HEK293 (cell line): ENCODE measurements around the gene KSR1.

ENCODE experiments used
- CTCF ChIA-PET: fragments of 350-600 bp; formaldehyde crosslinking; extraction: SDS; loops from one replicate; lab custom pipeline; 2021; ENCODE audit warnings: antibody characterized with exemption; lab: Yijun Ruan, JAX
- POLR2A ChIA-PET: fragments of 300-600 bp; formaldehyde crosslinking; extraction: SDS; loops from one replicate; lab custom pipeline; 2020; ENCODE audit warnings: antibody characterized with exemption, inconsistent platforms; lab: Yijun Ruan, JAX
- H3K27ac ChIP-seq: fragments of 200-500 bp; sonication (Bioruptor generic); 2 replicates; pipeline ENCODE4 v1.5.1; 2014; ENCODE audit warnings: low read depth, low read length, control low read depth, inconsistent platforms; ENCODE audit errors: extremely low read depth
- H3K36me3 ChIP-seq, 2 experiments: fragments of 200-500 bp in 1 of 2; sonication (Bioruptor generic) in 1 of 2; 1 replicate in 1 of 2; 2 replicates in 1 of 2; pipeline ENCODE4 v1.5.1; 2014 to 2017; ENCODE audit warnings: inconsistent platforms in 2 of 2, low read length in 2 of 2; ENCODE audit not compliant: control insufficient read depth in 2 of 2, insufficient read depth in 1 of 2
- H3K4me1 ChIP-seq: fragments of 200-500 bp; sonication (Bioruptor generic); 2 replicates; pipeline ENCODE4 v1.5.1; 2014; ENCODE audit warnings: mild to moderate bottlenecking, low read length, inconsistent platforms; ENCODE audit not compliant: control insufficient read depth, insufficient read depth
- H3K4me3 ChIP-seq: 2 replicates; pipeline ENCODE4 v1.5.1; 2011; ENCODE audit warnings: low read depth, mild to moderate bottlenecking, control low read depth, low read length, moderate library complexity
- H3K9me3 ChIP-seq: fragments of 200-500 bp; sonication (Bioruptor generic); 2 replicates; pipeline ENCODE4 v1.5.1; 2014; ENCODE audit warnings: low read depth, low read length, inconsistent platforms; ENCODE audit not compliant: control insufficient read depth, insufficient read depth
- GLI4 ChIP-seq: fragments of 450-650 bp; formaldehyde crosslinking; IDR thresholded peaks from 2 replicates; pipeline ENCODE4 v1.5.1; 2016; ENCODE audit warnings: missing biosample characterization, missing genetic modification characterization
- HOXD13 ChIP-seq: sonication (generic); formaldehyde crosslinking; IDR thresholded peaks from 2 replicates; pipeline ENCODE4 v1.8.0; 2022; ENCODE audit warnings: missing genetic modification reagents, borderline replicate concordance
- KLF17 ChIP-seq: fragments of 450-650 bp; formaldehyde crosslinking; IDR thresholded peaks from 2 replicates; pipeline ENCODE4 v1.5.1; 2016; ENCODE audit warnings: missing biosample characterization, missing genetic modification characterization
- KLF7 ChIP-seq: fragments of 450-650 bp; formaldehyde crosslinking; IDR thresholded peaks from 2 replicates; pipeline ENCODE4 v1.5.1; 2016; ENCODE audit warnings: missing biosample characterization, missing genetic modification characterization, borderline replicate concordance
- KLF8 ChIP-seq: fragments of 450-650 bp; formaldehyde crosslinking; IDR thresholded peaks from 2 replicates; pipeline ENCODE4 v1.5.1; 2016; ENCODE audit warnings: missing biosample characterization, missing genetic modification characterization
- PRDM6 ChIP-seq: fragments of 450-650 bp; formaldehyde crosslinking; IDR thresholded peaks from 2 replicates; pipeline ENCODE4 v1.5.1; 2017; ENCODE audit warnings: missing biosample characterization, missing genetic modification characterization
- REPIN1 ChIP-seq: fragments of 450-650 bp; formaldehyde crosslinking; IDR thresholded peaks from 2 replicates; pipeline ENCODE4 v1.5.1; 2017; ENCODE audit warnings: missing biosample characterization, missing genetic modification characterization, low read depth
- SETDB1 ChIP-seq: IDR thresholded peaks from one replicate; pipeline ENCODE4 v1.6.1; 2017; ENCODE audit warnings: mild to moderate bottlenecking, low read length, moderate library complexity, mixed read lengths; ENCODE audit not compliant: insufficient read length
- SP2 ChIP-seq: fragments of 450-650 bp; formaldehyde crosslinking; IDR thresholded peaks from 2 replicates; pipeline ENCODE4 v1.5.1; 2016; ENCODE audit warnings: missing biosample characterization, missing genetic modification characterization
- ZBTB7A ChIP-seq: fragments of 450-650 bp; formaldehyde crosslinking; IDR thresholded peaks from 2 replicates; pipeline ENCODE4 v1.5.1; 2016; ENCODE audit warnings: low read depth, missing biosample characterization, missing genetic modification characterization
- ZNF132 ChIP-seq: fragments of 450-650 bp; formaldehyde crosslinking; IDR thresholded peaks from 2 replicates; pipeline ENCODE4 v1.5.1; 2017; ENCODE audit warnings: missing biosample characterization, missing genetic modification characterization, borderline replicate concordance
- ZNF169 ChIP-seq: fragments of 450-650 bp; formaldehyde crosslinking; IDR thresholded peaks from 2 replicates; pipeline ENCODE4 v1.5.1; 2016; ENCODE audit warnings: missing biosample characterization, missing genetic modification characterization
- ZNF174 ChIP-seq: fragments of 450-650 bp; formaldehyde crosslinking; IDR thresholded peaks from 2 replicates; pipeline ENCODE4 v1.5.0; 2017; ENCODE audit warnings: missing biosample characterization, mild to moderate bottlenecking, missing genetic modification characterization
- ZNF214 ChIP-seq: fragments of 450-650 bp; formaldehyde crosslinking; IDR thresholded peaks from 2 replicates; pipeline ENCODE4 v1.5.1; 2017; ENCODE audit warnings: missing biosample characterization, mild to moderate bottlenecking, missing genetic modification characterization, borderline replicate concordance
- ZNF223 ChIP-seq: fragments of 450-650 bp; formaldehyde crosslinking; IDR thresholded peaks from 2 replicates; pipeline ENCODE4 v1.5.1; 2016; ENCODE audit warnings: missing biosample characterization, missing genetic modification characterization
- ZNF24 ChIP-seq: fragments of 450-650 bp; formaldehyde crosslinking; IDR thresholded peaks from 2 replicates; pipeline ENCODE4 v1.5.1; 2016; ENCODE audit warnings: missing biosample characterization, missing genetic modification characterization
- ZNF366 ChIP-seq: fragments of 450-650 bp; formaldehyde crosslinking; conservative IDR thresholded peaks from 2 replicates; pipeline ENCODE4 v1.5.1; 2016; ENCODE audit warnings: missing biosample characterization, missing genetic modification characterization
- ZNF404 ChIP-seq: fragments of 450-650 bp; formaldehyde crosslinking; IDR thresholded peaks from 2 replicates; pipeline ENCODE4 v1.5.1; 2017; ENCODE audit warnings: missing biosample characterization, missing genetic modification characterization
- ZNF416 ChIP-seq: fragments of 450-650 bp; formaldehyde crosslinking; IDR thresholded peaks from 2 replicates; pipeline ENCODE4 v1.5.1; 2016; ENCODE audit warnings: missing biosample characterization, missing genetic modification characterization
- ZNF426 ChIP-seq: fragments of 450-650 bp; formaldehyde crosslinking; IDR thresholded peaks from 2 replicates; pipeline ENCODE4 v1.5.1; 2017; ENCODE audit warnings: missing biosample characterization, missing genetic modification characterization, mild to moderate bottlenecking, inconsistent platforms, moderate library complexity
- ZNF48 ChIP-seq: fragments of 450-650 bp; formaldehyde crosslinking; IDR thresholded peaks from 2 replicates; pipeline ENCODE4 v1.5.1; 2016; ENCODE audit warnings: missing biosample characterization, missing genetic modification characterization
- ZNF529 ChIP-seq: fragments of 450-650 bp; formaldehyde crosslinking; IDR thresholded peaks from 2 replicates; pipeline ENCODE4 v1.5.1; 2017; ENCODE audit warnings: missing genetic modification characterization, missing biosample characterization; ENCODE audit not compliant: insufficient replicate concordance
- ZNF558 ChIP-seq: fragments of 450-650 bp; formaldehyde crosslinking; IDR thresholded peaks from 2 replicates; pipeline ENCODE4 v1.5.1; 2016; ENCODE audit warnings: missing biosample characterization, missing genetic modification characterization
- ZNF561 ChIP-seq: fragments of 450-650 bp; IDR thresholded peaks from 2 replicates; pipeline ENCODE4 v1.5.1; 2018; ENCODE audit warnings: missing biosample characterization, missing genetic modification characterization, borderline replicate concordance
- ZNF571 ChIP-seq: fragments of 450-650 bp; formaldehyde crosslinking; IDR thresholded peaks from 2 replicates; pipeline ENCODE4 v1.5.0; 2017; ENCODE audit warnings: missing biosample characterization, missing genetic modification characterization
- ZNF610 ChIP-seq: fragments of 450-650 bp; formaldehyde crosslinking; IDR thresholded peaks from 2 replicates; pipeline ENCODE4 v1.5.1; 2016; ENCODE audit warnings: missing biosample characterization, missing genetic modification characterization, borderline replicate concordance
- ZNF792 ChIP-seq: fragments of 450-650 bp; formaldehyde crosslinking; IDR thresholded peaks from 2 replicates; pipeline ENCODE4 v1.5.1; 2016; ENCODE audit warnings: missing biosample characterization, missing genetic modification characterization
- TF ChIP-seq, protein P1 (sequence below): fragments of 450-650 bp; formaldehyde crosslinking; IDR thresholded peaks from 2 replicates; pipeline ENCODE4 v1.5.1; 2016; ENCODE audit warnings: missing biosample characterization, missing genetic modification characterization
- TF ChIP-seq, protein P2 (sequence below): fragments of 450-650 bp; formaldehyde crosslinking; IDR thresholded peaks from 2 replicates; pipeline ENCODE4 v1.5.1; 2016; ENCODE audit warnings: missing biosample characterization, missing genetic modification characterization

KSR1 gene

GRCh38 chr17:27649929-27650328, 193.7 kb downstream of the KSR1 start:
- CTCF ChIA-PET: interaction anchor here (0.7 to 11.6 kb wide), 15 partner anchors 9 to 418 kb away, joined by 3 to 278 read pairs (median 6); no protein-coding TSS in a partner anchor
- Histone ChIP-seq H3K9me3 (no peaks in the 10 kb centered on the region), H3K27ac (no peak overlapping the region), H3K4me1 (no peaks in the 10 kb centered on the region), H3K36me3 (no peaks in the 10 kb centered on the region), H3K4me3 (no peak overlapping the region)
- TF ChIP-seq ZNF416 (tag by site-specific recombination): no peak
- TF ChIP-seq ZNF610 (tag by site-specific recombination): no peak
- no peak for TF ChIP-seq HOXD13 (CRISPR knock-in tag)
- no peak for TF ChIP-seq ZNF426 (tag by site-specific recombination)
- no peak for TF ChIP-seq SETDB1
- no peak for TF ChIP-seq GLI4 (tag by site-specific recombination)
- no peak for TF ChIP-seq ZNF169 (tag by site-specific recombination)
- TF ChIP-seq KLF17: no peak
- no peak for TF ChIP-seq ZBTB7A
- TF ChIP-seq ZNF223 (tag by site-specific recombination): no peak
- POLR2A ChIA-PET: no interaction called here

DNA sequence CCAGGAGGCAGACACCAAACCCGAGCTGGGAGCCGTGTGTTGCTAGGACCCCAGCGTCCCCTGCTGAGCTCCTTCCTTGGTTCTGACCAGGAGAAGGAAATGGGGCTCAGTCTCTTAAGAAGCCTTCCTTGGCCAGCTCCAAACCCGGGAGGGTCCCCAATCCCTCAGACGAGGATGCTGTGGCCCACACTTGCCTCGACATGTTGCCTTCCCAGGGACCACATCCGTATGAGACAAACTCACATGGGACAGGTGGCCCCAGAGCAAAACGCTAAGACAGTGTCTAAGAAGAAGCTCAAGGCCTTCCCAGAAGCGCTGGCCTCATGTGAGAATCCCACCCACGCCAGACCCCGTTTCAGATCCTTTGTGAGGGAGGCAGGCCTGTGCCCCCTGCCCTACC, 194.6 kb downstream of the KSR1 start:
- Histone ChIP-seq H3K27ac (no peak overlapping the region), H3K4me3 (no peak overlapping the region), H3K9me3 (no peaks in the 10 kb centered on the region), H3K36me3 (no peaks in the 10 kb centered on the region), H3K4me1 (no peaks in the 10 kb centered on the region)
- ChIA-PET CTCF (interaction anchor here (0.6 to 11.6 kb wide), 36 partner anchors 9 to 471 kb away, joined by 3 to 278 read pairs (median 4); no protein-coding TSS in a partner anchor), POLR2A (no interaction called here)
- TF ChIP-seq ZNF214 (tag by site-specific recombination) (no peak), ZNF132 (tag by site-specific recombination) (no peak), ZNF529 (tag by site-specific recombination) (no peak), SP2 (no peak), ZNF404 (tag by site-specific recombination) (no peak), PRDM6 (tag by site-specific recombination) (no peak), ZNF561 (tag by site-specific recombination) (no peak), REPIN1 (tag by site-specific recombination) (no peak), ZNF792 (no peak), KLF8 (tag by site-specific recombination) (no peak), ZNF558 (tag by site-specific recombination) (no peak), ZNF24 (tag by site-specific recombination) (no peak), ZNF48 (tag by site-specific recombination) (no peak), ZNF366 (no peak), ZNF174 (tag by site-specific recombination) (no peak), ZNF571 (tag by site-specific recombination) (no peak), KLF7 (no peak)
- TF ChIP-seq, protein P1, sequence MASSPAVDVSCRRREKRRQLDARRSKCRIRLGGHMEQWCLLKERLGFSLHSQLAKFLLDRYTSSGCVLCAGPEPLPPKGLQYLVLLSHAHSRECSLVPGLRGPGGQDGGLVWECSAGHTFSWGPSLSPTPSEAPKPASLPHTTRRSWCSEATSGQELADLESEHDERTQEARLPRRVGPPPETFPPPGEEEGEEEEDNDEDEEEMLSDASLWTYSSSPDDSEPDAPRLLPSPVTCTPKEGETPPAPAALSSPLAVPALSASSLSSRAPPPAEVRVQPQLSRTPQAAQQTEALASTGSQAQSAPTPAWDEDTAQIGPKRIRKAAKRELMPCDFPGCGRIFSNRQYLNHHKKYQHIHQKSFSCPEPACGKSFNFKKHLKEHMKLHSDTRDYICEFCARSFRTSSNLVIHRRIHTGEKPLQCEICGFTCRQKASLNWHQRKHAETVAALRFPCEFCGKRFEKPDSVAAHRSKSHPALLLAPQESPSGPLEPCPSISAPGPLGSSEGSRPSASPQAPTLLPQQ (tag by site-specific recombination): no peak
- TF ChIP-seq, protein P2, sequence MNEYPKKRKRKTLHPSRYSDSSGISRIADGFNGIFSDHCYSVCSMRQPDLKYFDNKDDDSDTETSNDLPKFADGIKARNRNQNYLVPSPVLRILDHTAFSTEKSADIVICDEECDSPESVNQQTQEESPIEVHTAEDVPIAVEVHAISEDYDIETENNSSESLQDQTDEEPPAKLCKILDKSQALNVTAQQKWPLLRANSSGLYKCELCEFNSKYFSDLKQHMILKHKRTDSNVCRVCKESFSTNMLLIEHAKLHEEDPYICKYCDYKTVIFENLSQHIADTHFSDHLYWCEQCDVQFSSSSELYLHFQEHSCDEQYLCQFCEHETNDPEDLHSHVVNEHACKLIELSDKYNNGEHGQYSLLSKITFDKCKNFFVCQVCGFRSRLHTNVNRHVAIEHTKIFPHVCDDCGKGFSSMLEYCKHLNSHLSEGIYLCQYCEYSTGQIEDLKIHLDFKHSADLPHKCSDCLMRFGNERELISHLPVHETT (tag by site-specific recombination): no peak
